Neural cell (in vitro differentiated cells): Measurements from ENCODE around the gene SMC1A. TPM values are rescaled to one million over a fixed set of nuclear protein-coding genes. Genes with fewer than 3 reads are reported as not detected.

ENCODE experiments used
- H2AFZ ChIP-seq: fragments of 200-600, 300-800 bp; sonication (generic), shearing (Covaris generic); 2 replicates; pipeline ENCODE4 v1.6.0; 2014; ENCODE audit warnings: low read depth, mild to moderate bottlenecking, antibody characterized with exemption, low read length, moderate library complexity
- H3F3A ChIP-seq: fragments of 200-600 bp; shearing (Covaris generic); 2 replicates; pipeline ENCODE4 v1.6.1; 2016; ENCODE audit warnings: mild to moderate bottlenecking, moderate library complexity, mixed read lengths, antibody characterized with exemption, low read length; ENCODE audit not compliant: insufficient read depth, poor library complexity, severe bottlenecking
- H3K27ac ChIP-seq: fragments of 200-600, 300-800 bp; sonication (generic), shearing (Covaris generic); 2 replicates; pipeline ENCODE4 v1.5.1; 2014; ENCODE audit warnings: mild to moderate bottlenecking, low read length, moderate library complexity
- H3K27me3 ChIP-seq: fragments of 300-800, 200-600 bp; sonication (generic), shearing (Covaris generic); 2 replicates; pipeline ENCODE4 v1.6.0; 2014; ENCODE audit warnings: mild to moderate bottlenecking, low read depth, low read length, moderate library complexity; ENCODE audit not compliant: insufficient read depth
- H3K36me3 ChIP-seq: fragments of 300-800, 200-600 bp; sonication (generic), shearing (Covaris generic); 2 replicates; pipeline ENCODE4 v1.5.1; 2014; ENCODE audit warnings: mild to moderate bottlenecking, antibody characterized with exemption, low read length, moderate library complexity; ENCODE audit not compliant: insufficient read depth
- H3K4me2 ChIP-seq: fragments of 300-800, 200-600 bp; sonication (generic), shearing (Covaris generic); 2 replicates; pipeline ENCODE4 v1.6.0; 2014; ENCODE audit warnings: mild to moderate bottlenecking, low read length
- H3K4me3 ChIP-seq: fragments of 300-800, 200-600 bp; sonication (generic), shearing (Covaris generic); 2 replicates; pipeline ENCODE4 v1.5.1; 2014; ENCODE audit warnings: mild to moderate bottlenecking, low read length, moderate library complexity
- H3K79me2 ChIP-seq: fragments of 200-600 bp; shearing (Covaris generic); replicated peaks from 2 replicates; pipeline ENCODE4 v1.6.0; 2014; ENCODE audit warnings: mild to moderate bottlenecking, low read length, moderate library complexity; ENCODE audit not compliant: insufficient read depth
- H3K9ac ChIP-seq: fragments of 300-800, 200-600 bp; sonication (generic), shearing (Covaris generic); 2 replicates; pipeline ENCODE4 v1.6.1; 2016; ENCODE audit warnings: mild to moderate bottlenecking, low read length, mixed read lengths
- H3K9me2 ChIP-seq: fragments of 200-600 bp; shearing (Covaris generic); 2 replicates; pipeline ENCODE4 v1.6.1; 2016; ENCODE audit warnings: mild to moderate bottlenecking, low read length, mixed read lengths; ENCODE audit not compliant: insufficient read depth
- H3K9me3 ChIP-seq: fragments of 200-600, 300-800 bp; sonication (generic), shearing (Covaris generic); 2 replicates; pipeline ENCODE4 v1.6.1; 2016; ENCODE audit warnings: mild to moderate bottlenecking, mixed run types, low read length, moderate library complexity, mixed read lengths
- H4K20me1 ChIP-seq: fragments of 200-600 bp; shearing (Covaris generic); 2 replicates; pipeline ENCODE4 v1.6.1; 2016; ENCODE audit warnings: mild to moderate bottlenecking, mixed run types; ENCODE audit not compliant: insufficient read depth
- CTCF ChIP-seq: fragments of 450-650 bp; IDR thresholded peaks from 2 replicates; pipeline ENCODE4 v1.5.1; 2014; ENCODE audit warnings: antibody characterized with exemption, mild to moderate bottlenecking, moderate library complexity; ENCODE audit not compliant: poor library complexity, severe bottlenecking
- EP300 ChIP-seq: fragments of 450-650 bp; conservative IDR thresholded peaks from 2 replicates; pipeline ENCODE4 v1.6.1; 2014; ENCODE audit warnings: antibody characterized with exemption, mild to moderate bottlenecking, moderate library complexity; ENCODE audit not compliant: poor library complexity, severe bottlenecking
- EZH2 ChIP-seq: fragments of 200-600, 300-800 bp; shearing (Covaris generic), sonication (generic); IDR thresholded peaks from 2 replicates; pipeline ENCODE4 v1.6.1; 2014; ENCODE audit warnings: antibody characterized with exemption, low read length, borderline replicate concordance, mild to moderate bottlenecking; ENCODE audit not compliant: insufficient read depth, poor library complexity, severe bottlenecking
- MXI1 ChIP-seq: fragments of 450-650 bp; conservative IDR thresholded peaks from 2 replicates; pipeline ENCODE4 v1.6.1; 2014; ENCODE audit warnings: antibody characterized with exemption, mild to moderate bottlenecking; ENCODE audit not compliant: poor library complexity, severe bottlenecking
- POLR2AphosphoS5 ChIP-seq: IDR thresholded peaks from 2 replicates; pipeline ENCODE4 v1.6.1; 2012
- RAD21 ChIP-seq: fragments of 450-650 bp; conservative IDR thresholded peaks from 2 replicates; pipeline ENCODE4 v1.6.1; 2014; ENCODE audit warnings: antibody characterized with exemption, mild to moderate bottlenecking, moderate library complexity
- REST ChIP-seq: IDR thresholded peaks from 2 replicates; pipeline ENCODE4 v1.6.1; 2012; ENCODE audit warnings: borderline replicate concordance
- SMC3 ChIP-seq: fragments of 450-650 bp; conservative IDR thresholded peaks from 2 replicates; pipeline ENCODE4 v1.6.1; 2014; ENCODE audit warnings: antibody characterized with exemption, mild to moderate bottlenecking, moderate library complexity; ENCODE audit not compliant: poor library complexity
- TAF1 ChIP-seq: IDR thresholded peaks from 2 replicates; pipeline ENCODE4 v1.6.1; 2012; ENCODE audit warnings: low read depth
- polyA plus RNA-seq: library from polyadenylated mRNA; depleted of rRNA; stranded (reverse); fragments of >200 nt; gene quantifications from 2 replicates; pipeline ENCODE4 v1.2.3, GENCODE V29; 2014

Gene SMC1A
- polyA plus RNA-seq, 1 donor from 2014 or later, result 11.4 TPM

DNA sequence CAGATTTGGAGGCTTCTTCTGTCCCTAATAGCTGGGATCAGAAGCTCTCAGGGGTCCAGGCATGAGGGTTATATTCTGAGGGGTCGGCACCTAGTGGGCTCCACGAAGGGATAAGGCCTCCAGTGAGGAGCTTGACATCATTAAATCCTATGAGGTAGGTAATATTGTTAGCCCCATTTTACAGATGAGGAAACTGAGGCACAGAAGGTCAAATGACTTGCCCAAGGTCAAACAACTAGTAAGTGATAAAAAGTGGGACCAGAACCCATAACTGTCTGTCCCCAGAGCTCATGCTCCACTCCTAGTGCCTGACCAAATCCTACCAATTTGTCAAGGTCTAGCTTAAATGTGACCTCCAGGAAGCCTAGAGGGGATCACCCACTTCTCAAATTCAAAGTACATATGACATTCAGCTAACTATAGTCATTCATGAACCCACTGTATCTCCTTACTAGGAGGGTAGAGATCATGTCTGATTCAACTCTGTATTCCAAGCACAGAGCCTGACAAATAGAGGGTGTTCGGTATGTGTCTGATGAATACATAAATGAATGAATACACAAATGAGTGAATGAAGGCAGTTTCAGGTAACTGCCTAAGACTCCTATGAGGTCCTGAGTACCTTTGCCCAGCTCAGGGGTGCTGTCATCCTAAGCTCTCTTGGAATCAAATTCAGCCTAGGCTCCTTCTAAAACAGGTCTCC lies 43.3 kb downstream of the SMC1A start:
- H3K27ac ChIP-seq, result no peak overlapping the region
- no peak overlapping the region for H3K4me3 ChIP-seq
- H4K20me1 ChIP-seq, result no peaks in the 10 kb centered on the region
- TF ChIP-seq CTCF, result no peak
- TF ChIP-seq POLR2AphosphoS5, result no peak
- no peak for TF ChIP-seq SMC3
- TF ChIP-seq EP300, result no peak
- TF ChIP-seq TAF1, result no peak
- TF ChIP-seq EZH2, result no peak
- TF ChIP-seq REST, result no peak
- no peak for TF ChIP-seq RAD21
- no peak for TF ChIP-seq MXI1
- no peaks in the 10 kb centered on the region for H3K27me3 ChIP-seq
- H3K9me3 ChIP-seq, result no peaks in the 10 kb centered on the region
- H3F3A ChIP-seq, result no peaks in the 10 kb centered on the region
- no peaks in the 10 kb centered on the region for H3K79me2 ChIP-seq
- H2AFZ ChIP-seq, result no peak overlapping the region
- H3K9me2 ChIP-seq, result no peaks in the 10 kb centered on the region
- H3K36me3 ChIP-seq, result no peaks in the 10 kb centered on the region
- H3K9ac ChIP-seq, result no peak overlapping the region
- no peak overlapping the region for H3K4me2 ChIP-seq

DNA sequence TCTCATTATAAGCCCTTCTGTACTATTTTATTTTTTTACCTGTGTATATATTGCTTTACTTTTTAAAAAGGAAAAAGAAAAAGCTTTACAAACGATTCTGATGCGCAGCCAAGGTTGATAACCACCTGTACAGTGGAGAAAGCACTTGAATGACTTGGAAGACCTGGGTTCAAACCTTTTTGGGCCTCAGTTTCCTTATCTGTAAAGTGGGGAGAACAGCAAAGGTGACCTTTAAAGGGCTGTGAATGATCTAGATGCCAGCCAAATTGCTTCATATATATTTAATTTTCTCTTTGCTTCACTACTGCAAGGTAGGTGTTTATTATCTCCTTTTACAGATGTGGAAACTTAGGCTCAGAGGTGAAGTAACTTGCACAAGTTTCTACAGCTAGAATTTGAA lies 45.0 kb downstream of the SMC1A start:
- Histone ChIP-seq H3K36me3 (no peaks in the 10 kb centered on the region), H3K9me2 (no peaks in the 10 kb centered on the region), H3K4me2 (no peak overlapping the region), H3K9me3 (no peaks in the 10 kb centered on the region), H3K9ac (no peak overlapping the region), H3K27ac (no peak overlapping the region), H2AFZ (no peak overlapping the region), H3K4me3 (no peak overlapping the region), H3K27me3 (no peaks in the 10 kb centered on the region), H4K20me1 (no peaks in the 10 kb centered on the region), H3K79me2 (no peaks in the 10 kb centered on the region), H3F3A (no peaks in the 10 kb centered on the region)
- TF ChIP-seq POLR2AphosphoS5 (no peak), EP300 (no peak), EZH2 (no peak), TAF1 (no peak), MXI1 (no peak)
